WTC11 (cell line): ENCODE data around the gene AK8. TPM values are rescaled to one million over a fixed set of nuclear protein-coding genes. Genes with fewer than 3 reads are reported as not detected.
"Not testable (repeated sequence)": the region's sequence is repeated elsewhere in the genome, so short reads cannot be mapped to it uniquely, and the experiment has no call there.

Experiments used
- ATAC-seq: fragments of 200-7000 bp; cut with Tn5 transposase; 2 replicates; pipeline ENCODE4 v1.10.0; 2021; ENCODE audit warnings: mild to moderate bottlenecking, moderate library complexity
- CTCF ChIA-PET: fragments of 300-600 bp; sonication (Branson Sonifier 250); formaldehyde crosslinking; loops from one replicate; lab custom pipeline; 2021; ENCODE audit warnings: antibody characterized with exemption; lab: Charles Lee
- POLR2A ChIA-PET: fragments of 350-600 bp; sonication (Branson Sonifier 250); formaldehyde crosslinking; loops from one replicate; lab custom pipeline; 2021; ENCODE audit warnings: antibody characterized with exemption; lab: Charles Lee
- DNase-seq: peaks from one replicate; pipeline ENCODE4 v3.0.0; 2021; ENCODE audit warnings: low spot score
- H3K27ac Mint-ChIP-seq: 2 replicates; pipeline ENCODE4 v1.8.0; 2021; ENCODE audit warnings: mixed read lengths
- H3K27me3 Mint-ChIP-seq: 2 replicates; pipeline ENCODE4 v1.8.0; 2021; ENCODE audit warnings: low read depth, mild to moderate bottlenecking, moderate library complexity, mixed read lengths
- H3K36me3 Mint-ChIP-seq: 2 replicates; pipeline ENCODE4 v1.8.0; 2021; ENCODE audit warnings: mixed read lengths
- H3K4me1 Mint-ChIP-seq: 2 replicates; pipeline ENCODE4 v1.8.0; 2022; ENCODE audit warnings: mixed read lengths
- H3K4me3 Mint-ChIP-seq: 2 replicates; pipeline ENCODE4 v1.8.0; 2021; ENCODE audit warnings: mild to moderate bottlenecking, moderate library complexity, mixed read lengths
- H3K9me3 Mint-ChIP-seq: 2 replicates; pipeline ENCODE4 v1.8.0; 2021; ENCODE audit warnings: mixed read lengths
- FOXJ3 ChIP-seq: sonication (generic); formaldehyde crosslinking; IDR thresholded peaks from 2 replicates; pipeline ENCODE4 v1.9.0; 2021; ENCODE audit warnings: missing genetic modification reagents, mild to moderate bottlenecking, borderline replicate concordance
- FOXP1 ChIP-seq: sonication (generic); formaldehyde crosslinking; IDR thresholded peaks from 2 replicates; pipeline ENCODE4 v1.8.0; 2022; ENCODE audit warnings: missing genetic modification reagents, mild to moderate bottlenecking, moderate library complexity, borderline replicate concordance
- GABPB1 ChIP-seq: sonication (generic); formaldehyde crosslinking; IDR thresholded peaks from 2 replicates; pipeline ENCODE4 v1.8.1; 2023; ENCODE audit warnings: mild to moderate bottlenecking, missing genetic modification reagents
- HMGA2 ChIP-seq: fragments of 250-450 bp; sonication (Bioruptor Pico); IDR thresholded peaks from 2 replicates; pipeline ENCODE4 v1.4.0; 2021; ENCODE audit warnings: mild to moderate bottlenecking, moderate library complexity
- KAT7 ChIP-seq: sonication (generic); formaldehyde crosslinking; IDR thresholded peaks from 2 replicates; pipeline ENCODE4 v1.8.1; 2023; ENCODE audit warnings: missing genetic modification reagents, mild to moderate bottlenecking, borderline replicate concordance
- NFATC4 ChIP-seq: fragments of 250-450 bp; sonication (Bioruptor Pico); IDR thresholded peaks from 2 replicates; pipeline ENCODE4 v1.9.0; 2021; ENCODE audit warnings: mild to moderate bottlenecking
- NFYB ChIP-seq: sonication (generic); formaldehyde crosslinking; conservative IDR thresholded peaks from 2 replicates; pipeline ENCODE4 v1.8.0; 2022; ENCODE audit warnings: low read depth, missing genetic modification reagents
- NR3C1 ChIP-seq: sonication (generic); formaldehyde crosslinking; conservative IDR thresholded peaks from 2 replicates; pipeline ENCODE4 v1.8.1; 2023; ENCODE audit warnings: low read depth, mild to moderate bottlenecking, missing genetic modification reagents
- SMAD4 ChIP-seq: sonication (generic); formaldehyde crosslinking; IDR thresholded peaks from 2 replicates; pipeline ENCODE4 v1.8.0; 2022; ENCODE audit warnings: mild to moderate bottlenecking, missing genetic modification reagents
- TEAD1 ChIP-seq: sonication (generic); formaldehyde crosslinking; IDR thresholded peaks from 2 replicates; pipeline ENCODE4 v1.8.0; 2022; ENCODE audit warnings: mild to moderate bottlenecking, missing genetic modification reagents
- TEAD4 ChIP-seq: sonication (generic); formaldehyde crosslinking; IDR thresholded peaks from 2 replicates; pipeline ENCODE4 v1.8.0; 2022; ENCODE audit warnings: mild to moderate bottlenecking, missing genetic modification reagents
- ZNF317 ChIP-seq: sonication (generic); formaldehyde crosslinking; IDR thresholded peaks from 2 replicates; pipeline ENCODE4 v1.8.1; 2023; ENCODE audit warnings: low read depth, mild to moderate bottlenecking, moderate library complexity, missing genetic modification reagents, borderline replicate concordance
- ZNF416 ChIP-seq: fragments of 250-450 bp; sonication (Bioruptor Pico); IDR thresholded peaks from 2 replicates; pipeline ENCODE4 v1.9.0; 2021; ENCODE audit warnings: mild to moderate bottlenecking, inconsistent platforms
- ZNF671 ChIP-seq: fragments of 250-450 bp; sonication (Bioruptor Pico); IDR thresholded peaks from 2 replicates; pipeline ENCODE4 v1.8.0; 2021; ENCODE audit warnings: mild to moderate bottlenecking
- total RNA-seq: library from RNA; stranded (reverse); gene quantifications from 3 replicates; pipeline ENCODE4 v1.2.3, GENCODE V29; 2021
- TF ChIP-seq, protein P1 (sequence below): sonication (generic); formaldehyde crosslinking; IDR thresholded peaks from 2 replicates; pipeline ENCODE4 v1.8.0; 2023; ENCODE audit warnings: missing genetic modification reagents
- TF ChIP-seq, protein P2 (sequence below): sonication (generic); formaldehyde crosslinking; IDR thresholded peaks from 2 replicates; pipeline ENCODE4 v1.8.1; 2022; ENCODE audit warnings: low read depth, mild to moderate bottlenecking, moderate library complexity, missing genetic modification reagents, borderline replicate concordance
- TF ChIP-seq, protein P3 (sequence below): sonication (generic); formaldehyde crosslinking; IDR thresholded peaks from 2 replicates; pipeline ENCODE4 v1.8.1; 2023; ENCODE audit warnings: mild to moderate bottlenecking, missing genetic modification reagents, moderate library complexity
- TF ChIP-seq, protein P4 (sequence below): sonication (generic); formaldehyde crosslinking; IDR thresholded peaks from 2 replicates; pipeline ENCODE4 v1.8.0; 2023; ENCODE audit warnings: missing genetic modification reagents, mild to moderate bottlenecking, borderline replicate concordance
- TF ChIP-seq, protein P5 (sequence below): sonication (generic); formaldehyde crosslinking; IDR thresholded peaks from 2 replicates; pipeline ENCODE4 v1.8.0; 2022; ENCODE audit warnings: mild to moderate bottlenecking, missing genetic modification reagents
- TF ChIP-seq, protein P6 (sequence below): sonication (generic); formaldehyde crosslinking; IDR thresholded peaks from 2 replicates; pipeline ENCODE4 v1.8.1; 2023; ENCODE audit warnings: mild to moderate bottlenecking, missing genetic modification reagents
- TF ChIP-seq, protein P7 (sequence below): sonication (generic); formaldehyde crosslinking; IDR thresholded peaks from 2 replicates; pipeline ENCODE4 v1.8.1; 2023; ENCODE audit warnings: mild to moderate bottlenecking, missing genetic modification reagents

The AK8 gene
- total RNA-seq, 1 experiment from 2014 or later: 0.48 TPM

DNA sequence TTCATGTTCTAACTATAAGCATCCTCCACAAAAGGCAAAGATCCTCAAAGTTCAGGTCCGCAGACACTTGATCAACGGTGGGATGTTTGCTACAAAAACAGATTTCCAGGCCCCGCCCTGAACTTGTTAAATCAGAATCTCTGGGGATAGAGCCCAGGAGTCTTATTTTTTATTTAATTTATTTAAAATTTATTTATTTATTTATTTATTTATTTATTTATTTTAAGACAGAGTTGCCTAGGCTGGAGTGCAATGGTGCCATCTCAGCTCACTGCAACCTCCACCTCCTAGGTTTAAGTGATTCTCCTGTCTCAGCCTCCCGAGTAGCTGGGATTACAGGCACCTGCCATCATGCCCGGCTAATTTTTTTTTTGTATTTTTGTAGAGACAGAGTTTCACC, 166.9 kb downstream of the AK8 start:
- H3K27ac Mint-ChIP-seq, H3K9me3 Mint-ChIP-seq, H3K36me3 Mint-ChIP-seq, ATAC-seq, DNase-seq, H3K27me3 Mint-ChIP-seq, CTCF ChIA-PET, H3K4me1 Mint-ChIP-seq, H3K4me3 Mint-ChIP-seq, POLR2A ChIA-PET: not testable (repeated sequence)
- TF ChIP-seq HMGA2: 0 out of 2 replicates have a peak, but pooled peaks have one; percentile 19

DNA sequence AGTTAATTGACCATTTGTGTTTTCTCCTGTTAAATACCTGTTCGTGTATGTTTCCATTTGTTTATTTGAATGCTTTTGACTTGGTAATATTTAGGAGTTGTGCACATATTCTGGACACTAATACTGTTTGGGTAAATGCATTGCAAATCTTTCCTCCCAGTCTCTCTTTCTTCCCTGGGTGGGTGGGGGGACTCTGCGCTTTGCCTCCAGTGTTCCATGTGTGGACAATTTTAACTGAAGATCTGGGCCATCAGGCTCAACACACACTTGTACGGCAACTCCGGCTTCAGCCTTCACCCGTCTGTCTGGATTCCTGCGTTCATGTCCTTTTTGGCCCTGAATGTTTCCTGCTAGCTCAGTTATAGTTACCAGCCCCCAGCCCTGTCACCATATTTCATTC, 167.8 kb downstream of the AK8 start:
- H3K36me3 Mint-ChIP-seq: no peaks in the 10 kb centered on the region
- H3K4me3 Mint-ChIP-seq: no peak overlapping the region
- ChIA-PET POLR2A (no interaction called here), CTCF (no interaction called here)
- DNase-seq (no peak), ATAC-seq (no peak)
- no peaks in the 10 kb centered on the region for H3K4me1 Mint-ChIP-seq
- H3K27ac Mint-ChIP-seq: no peak overlapping the region
- H3K9me3 Mint-ChIP-seq: peaks cover 7% of the 10 kb centered on the region
- peaks cover 2% of the 10 kb centered on the region; the same call in 1 of the 2 replicates for H3K27me3 Mint-ChIP-seq
- TF ChIP-seq NFATC4 (CRISPR knock-in tag): no peak
- TF ChIP-seq ZNF317 (CRISPR knock-in tag): no peak
- no peak for TF ChIP-seq ZNF671 (CRISPR knock-in tag)
- TF ChIP-seq NR3C1 (CRISPR knock-in tag): no peak
- TF ChIP-seq FOXP1 (CRISPR knock-in tag): no peak

DNA sequence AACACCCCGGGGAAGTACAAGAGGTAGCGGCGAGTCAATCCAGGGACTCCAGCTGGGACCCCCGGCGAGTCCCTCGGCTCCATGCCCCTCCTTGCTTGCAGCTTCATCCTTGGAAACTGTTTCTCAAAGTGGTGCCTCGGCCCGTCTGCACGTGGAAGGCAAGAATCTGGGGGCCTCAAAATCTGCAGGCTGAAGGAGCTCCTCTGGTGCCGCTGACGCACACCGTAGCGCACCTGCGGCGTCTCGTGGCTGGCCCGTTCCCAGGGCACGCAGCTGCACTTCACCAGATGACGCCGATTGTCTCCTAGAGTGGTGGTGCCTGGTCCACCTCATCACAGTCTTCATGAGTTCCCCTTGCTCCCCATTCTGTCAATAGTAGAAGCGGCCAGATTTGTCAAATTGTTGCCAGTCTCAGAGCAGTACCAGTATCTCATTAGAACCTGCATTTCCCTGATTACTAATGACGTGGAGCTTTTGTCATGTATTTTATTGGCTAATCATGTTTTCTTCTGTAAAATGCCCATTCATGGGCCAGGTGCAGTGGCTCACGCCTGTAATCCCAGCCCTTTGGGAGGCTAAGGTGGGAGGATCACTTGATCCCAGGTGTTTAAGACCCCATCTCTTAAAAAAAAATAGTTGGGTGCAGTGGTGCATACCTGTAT, 169.2 kb downstream of the AK8 start:
- ChIA-PET CTCF (interaction anchor here (1.1 to 1.4 kb wide), 2 partner anchors 15 to 60 kb away, joined by 3 to 4 read pairs; no protein-coding TSS in a partner anchor), POLR2A (interaction anchor here (0.6 kb wide), 1 partner anchor 1237 kb away, joined by 3 read pairs; no protein-coding TSS in a partner anchor)
- DNase-seq (no peak), ATAC-seq (no peak)
- Mint-ChIP-seq H3K27me3 (peaks cover 12% of the 10 kb centered on the region), H3K27ac (no peak overlapping the region), H3K9me3 (peaks cover 16% of the 10 kb centered on the region), H3K4me1 (no peaks in the 10 kb centered on the region), H3K4me3 (no peak overlapping the region), H3K36me3 (no peaks in the 10 kb centered on the region)
- no peak for TF ChIP-seq ZNF416 (CRISPR knock-in tag)
- no peak for TF ChIP-seq TEAD1 (CRISPR knock-in tag)
- TF ChIP-seq KAT7: no peak
- no peak for TF ChIP-seq GABPB1 (CRISPR knock-in tag)
- TF ChIP-seq, protein P1, sequence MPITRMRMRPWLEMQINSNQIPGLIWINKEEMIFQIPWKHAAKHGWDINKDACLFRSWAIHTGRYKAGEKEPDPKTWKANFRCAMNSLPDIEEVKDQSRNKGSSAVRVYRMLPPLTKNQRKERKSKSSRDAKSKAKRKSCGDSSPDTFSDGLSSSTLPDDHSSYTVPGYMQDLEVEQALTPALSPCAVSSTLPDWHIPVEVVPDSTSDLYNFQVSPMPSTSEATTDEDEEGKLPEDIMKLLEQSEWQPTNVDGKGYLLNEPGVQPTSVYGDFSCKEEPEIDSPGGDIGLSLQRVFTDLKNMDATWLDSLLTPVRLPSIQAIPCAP: no peak
- TF ChIP-seq, protein P2, sequence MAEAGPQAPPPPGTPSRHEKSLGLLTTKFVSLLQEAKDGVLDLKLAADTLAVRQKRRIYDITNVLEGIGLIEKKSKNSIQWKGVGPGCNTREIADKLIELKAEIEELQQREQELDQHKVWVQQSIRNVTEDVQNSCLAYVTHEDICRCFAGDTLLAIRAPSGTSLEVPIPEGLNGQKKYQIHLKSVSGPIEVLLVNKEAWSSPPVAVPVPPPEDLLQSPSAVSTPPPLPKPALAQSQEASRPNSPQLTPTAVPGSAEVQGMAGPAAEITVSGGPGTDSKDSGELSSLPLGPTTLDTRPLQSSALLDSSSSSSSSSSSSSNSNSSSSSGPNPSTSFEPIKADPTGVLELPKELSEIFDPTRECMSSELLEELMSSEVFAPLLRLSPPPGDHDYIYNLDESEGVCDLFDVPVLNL (CRISPR knock-in tag): no peak
- no peak for TF ChIP-seq NFATC4 (CRISPR knock-in tag)
- TF ChIP-seq, protein P3, sequence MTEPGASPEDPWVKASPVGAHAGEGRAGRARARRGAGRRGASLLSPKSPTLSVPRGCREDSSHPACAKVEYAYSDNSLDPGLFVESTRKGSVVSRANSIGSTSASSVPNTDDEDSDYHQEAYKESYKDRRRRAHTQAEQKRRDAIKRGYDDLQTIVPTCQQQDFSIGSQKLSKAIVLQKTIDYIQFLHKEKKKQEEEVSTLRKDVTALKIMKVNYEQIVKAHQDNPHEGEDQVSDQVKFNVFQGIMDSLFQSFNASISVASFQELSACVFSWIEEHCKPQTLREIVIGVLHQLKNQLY (CRISPR knock-in tag): no peak
- no peak for TF ChIP-seq SMAD4 (CRISPR knock-in tag)
- no peak for TF ChIP-seq TEAD4 (CRISPR knock-in tag)
- TF ChIP-seq, protein P4, sequence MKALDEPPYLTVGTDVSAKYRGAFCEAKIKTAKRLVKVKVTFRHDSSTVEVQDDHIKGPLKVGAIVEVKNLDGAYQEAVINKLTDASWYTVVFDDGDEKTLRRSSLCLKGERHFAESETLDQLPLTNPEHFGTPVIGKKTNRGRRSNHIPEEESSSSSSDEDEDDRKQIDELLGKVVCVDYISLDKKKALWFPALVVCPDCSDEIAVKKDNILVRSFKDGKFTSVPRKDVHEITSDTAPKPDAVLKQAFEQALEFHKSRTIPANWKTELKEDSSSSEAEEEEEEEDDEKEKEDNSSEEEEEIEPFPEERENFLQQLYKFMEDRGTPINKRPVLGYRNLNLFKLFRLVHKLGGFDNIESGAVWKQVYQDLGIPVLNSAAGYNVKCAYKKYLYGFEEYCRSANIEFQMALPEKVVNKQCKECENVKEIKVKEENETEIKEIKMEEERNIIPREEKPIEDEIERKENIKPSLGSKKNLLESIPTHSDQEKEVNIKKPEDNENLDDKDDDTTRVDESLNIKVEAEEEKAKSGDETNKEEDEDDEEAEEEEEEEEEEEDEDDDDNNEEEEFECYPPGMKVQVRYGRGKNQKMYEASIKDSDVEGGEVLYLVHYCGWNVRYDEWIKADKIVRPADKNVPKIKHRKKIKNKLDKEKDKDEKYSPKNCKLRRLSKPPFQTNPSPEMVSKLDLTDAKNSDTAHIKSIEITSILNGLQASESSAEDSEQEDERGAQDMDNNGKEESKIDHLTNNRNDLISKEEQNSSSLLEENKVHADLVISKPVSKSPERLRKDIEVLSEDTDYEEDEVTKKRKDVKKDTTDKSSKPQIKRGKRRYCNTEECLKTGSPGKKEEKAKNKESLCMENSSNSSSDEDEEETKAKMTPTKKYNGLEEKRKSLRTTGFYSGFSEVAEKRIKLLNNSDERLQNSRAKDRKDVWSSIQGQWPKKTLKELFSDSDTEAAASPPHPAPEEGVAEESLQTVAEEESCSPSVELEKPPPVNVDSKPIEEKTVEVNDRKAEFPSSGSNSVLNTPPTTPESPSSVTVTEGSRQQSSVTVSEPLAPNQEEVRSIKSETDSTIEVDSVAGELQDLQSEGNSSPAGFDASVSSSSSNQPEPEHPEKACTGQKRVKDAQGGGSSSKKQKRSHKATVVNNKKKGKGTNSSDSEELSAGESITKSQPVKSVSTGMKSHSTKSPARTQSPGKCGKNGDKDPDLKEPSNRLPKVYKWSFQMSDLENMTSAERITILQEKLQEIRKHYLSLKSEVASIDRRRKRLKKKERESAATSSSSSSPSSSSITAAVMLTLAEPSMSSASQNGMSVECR (CRISPR knock-in tag): no peak
- no peak for TF ChIP-seq NR3C1 (CRISPR knock-in tag)
- no peak for TF ChIP-seq FOXJ3 (CRISPR knock-in tag)
- TF ChIP-seq, protein P5, sequence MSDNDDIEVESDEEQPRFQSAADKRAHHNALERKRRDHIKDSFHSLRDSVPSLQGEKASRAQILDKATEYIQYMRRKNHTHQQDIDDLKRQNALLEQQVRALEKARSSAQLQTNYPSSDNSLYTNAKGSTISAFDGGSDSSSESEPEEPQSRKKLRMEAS (CRISPR knock-in tag): no peak
- TF ChIP-seq, protein P6, sequence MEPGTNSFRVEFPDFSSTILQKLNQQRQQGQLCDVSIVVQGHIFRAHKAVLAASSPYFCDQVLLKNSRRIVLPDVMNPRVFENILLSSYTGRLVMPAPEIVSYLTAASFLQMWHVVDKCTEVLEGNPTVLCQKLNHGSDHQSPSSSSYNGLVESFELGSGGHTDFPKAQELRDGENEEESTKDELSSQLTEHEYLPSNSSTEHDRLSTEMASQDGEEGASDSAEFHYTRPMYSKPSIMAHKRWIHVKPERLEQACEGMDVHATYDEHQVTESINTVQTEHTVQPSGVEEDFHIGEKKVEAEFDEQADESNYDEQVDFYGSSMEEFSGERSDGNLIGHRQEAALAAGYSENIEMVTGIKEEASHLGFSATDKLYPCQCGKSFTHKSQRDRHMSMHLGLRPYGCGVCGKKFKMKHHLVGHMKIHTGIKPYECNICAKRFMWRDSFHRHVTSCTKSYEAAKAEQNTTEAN: no peak
- TF ChIP-seq, protein P7, sequence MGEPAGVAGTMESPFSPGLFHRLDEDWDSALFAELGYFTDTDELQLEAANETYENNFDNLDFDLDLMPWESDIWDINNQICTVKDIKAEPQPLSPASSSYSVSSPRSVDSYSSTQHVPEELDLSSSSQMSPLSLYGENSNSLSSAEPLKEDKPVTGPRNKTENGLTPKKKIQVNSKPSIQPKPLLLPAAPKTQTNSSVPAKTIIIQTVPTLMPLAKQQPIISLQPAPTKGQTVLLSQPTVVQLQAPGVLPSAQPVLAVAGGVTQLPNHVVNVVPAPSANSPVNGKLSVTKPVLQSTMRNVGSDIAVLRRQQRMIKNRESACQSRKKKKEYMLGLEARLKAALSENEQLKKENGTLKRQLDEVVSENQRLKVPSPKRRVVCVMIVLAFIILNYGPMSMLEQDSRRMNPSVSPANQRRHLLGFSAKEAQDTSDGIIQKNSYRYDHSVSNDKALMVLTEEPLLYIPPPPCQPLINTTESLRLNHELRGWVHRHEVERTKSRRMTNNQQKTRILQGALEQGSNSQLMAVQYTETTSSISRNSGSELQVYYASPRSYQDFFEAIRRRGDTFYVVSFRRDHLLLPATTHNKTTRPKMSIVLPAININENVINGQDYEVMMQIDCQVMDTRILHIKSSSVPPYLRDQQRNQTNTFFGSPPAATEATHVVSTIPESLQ (CRISPR knock-in tag): no peak
- no peak for TF ChIP-seq ZNF671 (CRISPR knock-in tag)
- TF ChIP-seq NFYB (CRISPR knock-in tag): no peak
